GM21529 (cell line): Measurements from ENCODE around the gene XCR1.
"Not testable (repeated sequence)": the region's sequence is repeated elsewhere in the genome, so short reads cannot be mapped to it uniquely, and the experiment has no call there.

ENCODE experiments used
- ATAC-seq: cut with Tn5 transposase; IDR thresholded peaks from one replicate; pipeline ENCODE4 v1.9.1; 2021; ENCODE audit not compliant: unreplicated experiment

XCR1 gene

GRCh38 chr3:46007280-46007679, 20.0 kb downstream of the XCR1 start:
- no peak for ATAC-seq

DNA sequence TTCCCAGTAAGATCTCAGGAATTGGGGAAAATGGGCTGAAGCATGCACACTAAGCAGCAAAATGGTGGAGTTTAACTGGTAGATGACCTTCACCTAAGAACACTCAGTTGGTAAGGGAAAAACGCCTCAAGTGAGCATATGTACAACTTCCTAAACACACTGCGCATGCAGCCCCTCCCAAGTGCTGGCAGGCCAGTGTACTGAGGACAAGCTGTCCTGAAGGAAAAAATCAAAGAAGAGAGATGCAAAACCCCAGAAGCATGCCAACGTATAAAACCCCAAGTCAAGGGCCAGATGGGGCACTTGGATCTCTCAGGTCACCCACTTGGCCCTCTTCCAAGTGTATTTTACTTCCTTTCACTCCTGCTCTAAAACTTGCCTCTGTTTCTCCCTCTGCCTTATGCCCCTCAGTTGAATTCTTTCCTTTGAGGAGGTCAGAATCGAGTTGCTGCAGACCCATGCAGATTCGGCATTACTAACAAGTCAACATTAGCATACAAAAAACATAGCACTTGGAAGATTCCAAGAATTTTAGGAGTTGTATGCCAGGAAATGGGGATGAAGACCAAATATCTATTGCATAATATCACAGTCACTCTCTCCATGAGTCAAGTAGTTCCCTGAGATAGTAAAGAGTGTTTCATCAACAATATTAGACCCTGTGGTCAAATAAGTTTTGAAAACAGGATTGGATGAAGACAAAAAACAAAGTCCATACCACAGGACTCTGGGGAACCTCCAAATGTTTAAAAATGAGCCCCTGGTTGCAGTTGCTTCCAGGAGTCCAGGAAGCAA, 20.8 kb downstream of the XCR1 start:
- ATAC-seq: no peak

- ATAC-seq: not testable (repeated sequence)
Measured at GRCh38 chr3:46003706-46004105, 23.6 kb downstream of the XCR1 start.

DNA sequence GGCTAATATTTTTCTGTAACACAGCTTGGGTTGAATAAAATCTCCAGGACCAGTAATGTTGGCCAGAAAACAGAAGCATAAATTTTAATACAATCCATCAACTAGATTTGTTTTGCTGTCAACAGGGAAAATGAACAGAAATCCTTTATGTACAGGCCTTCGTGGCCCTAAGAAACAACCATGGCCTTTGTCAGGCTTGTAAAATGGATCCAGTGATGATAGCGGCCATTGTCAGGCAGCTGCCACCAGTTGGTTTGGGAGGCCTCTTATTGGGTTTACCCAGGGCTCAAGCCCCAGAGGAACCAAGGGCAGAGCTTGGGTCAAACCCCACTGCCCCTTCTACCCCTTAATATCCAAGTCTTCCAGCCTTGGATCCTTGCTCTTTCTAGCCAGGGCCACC, 26.1 kb downstream of the XCR1 start:
- ATAC-seq: no peak

GRCh38 chr3:45997942-45998341, 29.3 kb downstream of the XCR1 start:
- ATAC-seq: no peak

DNA sequence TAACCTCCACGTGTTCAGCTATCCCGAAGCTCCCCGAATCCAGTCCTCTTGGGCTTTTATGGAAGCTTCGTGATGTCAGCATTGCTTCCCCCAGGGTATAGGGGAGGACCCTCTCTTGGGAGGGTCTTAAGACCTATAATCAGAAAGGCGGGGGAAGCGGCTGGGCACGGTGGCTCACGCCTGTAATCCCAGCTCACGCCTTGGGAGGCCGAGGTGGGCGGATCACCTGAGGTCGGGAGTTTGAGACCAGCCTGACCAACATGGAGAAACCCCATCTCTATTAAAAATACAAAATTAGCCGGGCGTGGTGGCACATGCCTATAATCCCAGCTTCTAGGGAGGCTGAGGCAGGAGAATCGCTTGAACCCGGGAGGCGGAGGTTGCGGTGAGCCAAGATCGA, 29.8 kb downstream of the XCR1 start:
- ATAC-seq: not testable (repeated sequence)

DNA sequence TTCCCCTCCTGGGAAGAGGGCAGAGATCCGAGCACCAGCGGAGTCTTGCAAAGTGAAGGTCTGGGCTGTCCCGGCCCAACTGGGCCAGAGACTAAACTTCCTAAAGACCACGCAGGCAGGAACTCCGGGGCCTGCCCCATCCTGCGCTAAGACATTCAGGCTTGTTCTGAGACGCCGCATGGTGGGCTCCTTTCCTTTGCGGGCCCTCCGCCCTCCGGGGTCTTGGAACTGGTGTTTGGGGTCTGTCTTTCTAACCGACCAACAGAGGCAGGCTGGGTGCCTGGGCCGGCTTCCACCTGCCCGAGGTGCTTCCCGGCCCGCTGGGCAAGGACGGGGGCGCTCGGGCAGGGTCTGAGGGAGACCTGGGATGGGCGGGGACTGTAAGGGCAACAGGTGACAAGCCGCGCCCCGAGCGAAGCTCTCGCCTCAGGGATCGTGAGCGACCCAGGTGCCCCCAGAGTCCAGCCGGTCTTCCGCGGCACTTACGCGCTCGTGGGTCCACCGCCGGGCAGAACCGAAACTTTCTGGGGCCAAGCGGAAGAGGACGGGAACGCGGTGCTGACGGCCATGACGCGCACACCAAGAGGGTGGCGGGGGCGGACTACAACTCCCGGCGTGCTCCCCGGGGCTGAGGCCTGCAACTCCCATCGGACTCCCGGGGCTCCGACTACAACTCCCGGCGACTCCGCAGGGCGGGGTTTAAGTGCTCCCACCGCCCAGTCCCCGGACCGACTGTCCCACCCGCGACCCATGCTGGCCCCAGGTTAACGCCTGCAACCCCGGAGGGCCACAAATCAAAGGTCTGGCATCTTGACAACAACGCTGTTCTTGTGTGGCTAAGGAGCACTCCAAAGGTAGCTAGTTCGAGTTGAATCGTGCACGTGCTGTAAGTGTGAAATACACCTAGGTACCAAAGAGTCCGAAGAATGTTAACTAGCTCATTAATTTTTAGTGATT, 31.8 kb downstream of the XCR1 start, which contains the start of gene FYCO1:
TSS of gene FYCO1 (minus strand) at position 589 of the 957 bp plus-strand sequence. CDS start 10,914 bp downstream, outside the sequence.
- peak; percentile 94 for ATAC-seq

DNA sequence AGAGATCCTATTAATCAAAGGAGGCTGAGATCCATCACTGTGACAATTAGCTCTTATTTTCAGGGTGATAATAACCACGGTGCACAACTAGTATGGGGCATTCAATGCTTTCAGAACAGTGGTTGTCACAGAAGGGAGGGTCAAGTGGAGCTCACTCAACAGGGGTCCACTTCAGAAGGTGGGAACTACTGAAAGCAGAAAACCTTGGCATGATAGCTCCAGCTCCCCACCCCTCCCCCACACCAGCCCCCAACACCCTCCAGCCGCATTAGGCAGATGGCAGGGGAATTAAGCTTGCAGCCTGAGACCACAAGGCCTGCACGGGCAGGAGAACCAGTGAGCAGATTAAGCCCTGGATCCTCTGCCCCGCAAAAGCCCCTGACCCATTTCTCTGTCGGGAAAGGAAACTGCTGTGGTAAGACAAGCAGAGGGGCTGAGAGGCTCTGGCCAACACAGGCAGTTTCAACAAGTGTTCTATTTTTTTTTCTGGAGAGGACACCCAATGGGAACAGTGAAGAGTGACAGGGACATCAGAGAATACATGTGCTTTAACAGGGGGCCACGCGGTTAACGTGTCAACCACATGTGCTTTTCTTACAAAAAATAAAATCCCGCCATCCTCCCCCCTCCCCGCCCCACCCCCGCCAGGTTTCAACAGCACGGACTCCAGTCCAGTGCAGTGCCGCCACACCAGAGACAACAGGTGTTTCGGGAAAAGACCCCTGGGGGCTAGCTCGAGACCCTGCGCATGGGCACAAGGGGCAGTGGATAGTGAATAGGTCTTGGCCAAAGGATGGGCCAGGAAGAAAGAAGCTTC, 32.7 kb downstream of the XCR1 start:
- ATAC-seq: peak; percentile 12

GRCh38 chr3:45993421-45994027, 33.8 kb downstream of the XCR1 start:
- ATAC-seq: no peak

- no peak for ATAC-seq
Measured at GRCh38 chr3:45992821-45993221, 34.5 kb downstream of the XCR1 start.

DNA sequence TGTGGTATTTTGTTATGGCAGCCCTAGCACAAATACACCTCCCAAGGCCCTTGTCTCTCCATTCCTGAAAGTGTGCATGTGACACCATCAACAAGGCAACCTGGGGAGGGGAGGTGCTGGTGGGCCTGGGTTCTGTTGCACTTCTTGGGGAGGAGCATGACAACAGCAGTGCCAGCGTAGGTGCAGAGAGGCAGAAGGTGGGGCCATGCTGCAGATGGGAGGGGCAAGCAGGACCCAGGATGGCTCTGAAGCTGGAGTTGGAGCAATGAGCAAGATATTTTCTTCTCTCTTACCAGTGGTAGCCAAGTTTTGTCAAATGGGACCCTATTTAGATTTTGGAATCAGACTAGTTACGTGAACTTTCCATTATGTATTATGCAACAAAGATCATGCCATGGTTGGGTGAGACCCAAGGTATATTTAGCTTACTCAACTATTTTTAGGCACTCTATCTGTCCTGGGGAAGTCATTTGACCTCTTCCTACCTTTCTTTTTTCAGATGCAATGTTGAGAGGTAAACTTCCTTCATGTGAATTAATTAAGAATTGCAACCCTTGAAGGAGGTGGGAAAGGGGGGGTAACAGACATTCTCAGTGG, 35.1 kb downstream of the XCR1 start:
- no peak for ATAC-seq

- no peak for ATAC-seq
Measured at GRCh38 chr3:45991341-45991740, 35.9 kb downstream of the XCR1 start.

GRCh38 chr3:45990181-45990580, 37.1 kb downstream of the XCR1 start:
- no peak for ATAC-seq

DNA sequence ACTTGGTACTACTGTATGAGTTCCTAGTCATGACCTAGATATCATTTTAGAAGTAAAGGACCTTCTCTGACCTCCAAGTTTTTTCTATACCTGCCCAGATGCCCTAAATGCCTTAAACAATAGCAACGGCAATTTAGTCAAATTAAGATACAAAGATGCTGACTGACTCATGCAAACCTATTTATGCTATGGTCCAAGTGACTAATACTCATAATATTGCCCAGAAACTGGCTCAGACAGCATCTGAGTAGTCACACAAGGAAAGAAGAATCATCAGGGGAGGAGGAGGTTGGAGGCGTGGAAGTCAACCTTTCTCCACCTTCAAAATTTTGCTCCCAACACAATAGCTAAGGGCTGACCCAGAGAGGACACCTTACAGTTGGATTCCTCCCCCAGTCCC, 38.5 kb downstream of the XCR1 start:
- ATAC-seq: no peak

DNA sequence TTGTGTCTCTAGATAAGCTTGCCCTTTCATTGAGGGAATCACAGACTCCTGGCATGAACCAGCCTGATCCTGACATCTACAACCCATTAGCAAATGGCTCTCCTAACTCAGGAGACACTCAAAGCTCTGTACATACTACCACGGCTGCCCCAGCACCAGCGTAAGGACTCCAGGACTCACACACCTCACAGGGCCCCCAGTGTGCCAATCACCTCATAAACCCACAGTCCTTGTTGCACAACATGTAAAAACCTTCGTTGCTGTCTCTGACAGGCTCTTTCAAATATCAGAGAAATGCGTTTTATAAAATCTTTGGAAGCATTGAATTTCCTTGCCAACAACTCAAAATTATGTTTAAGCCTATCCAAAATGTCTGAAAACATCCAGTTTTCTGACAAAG, 38.9 kb downstream of the XCR1 start:
- ATAC-seq: no peak

DNA sequence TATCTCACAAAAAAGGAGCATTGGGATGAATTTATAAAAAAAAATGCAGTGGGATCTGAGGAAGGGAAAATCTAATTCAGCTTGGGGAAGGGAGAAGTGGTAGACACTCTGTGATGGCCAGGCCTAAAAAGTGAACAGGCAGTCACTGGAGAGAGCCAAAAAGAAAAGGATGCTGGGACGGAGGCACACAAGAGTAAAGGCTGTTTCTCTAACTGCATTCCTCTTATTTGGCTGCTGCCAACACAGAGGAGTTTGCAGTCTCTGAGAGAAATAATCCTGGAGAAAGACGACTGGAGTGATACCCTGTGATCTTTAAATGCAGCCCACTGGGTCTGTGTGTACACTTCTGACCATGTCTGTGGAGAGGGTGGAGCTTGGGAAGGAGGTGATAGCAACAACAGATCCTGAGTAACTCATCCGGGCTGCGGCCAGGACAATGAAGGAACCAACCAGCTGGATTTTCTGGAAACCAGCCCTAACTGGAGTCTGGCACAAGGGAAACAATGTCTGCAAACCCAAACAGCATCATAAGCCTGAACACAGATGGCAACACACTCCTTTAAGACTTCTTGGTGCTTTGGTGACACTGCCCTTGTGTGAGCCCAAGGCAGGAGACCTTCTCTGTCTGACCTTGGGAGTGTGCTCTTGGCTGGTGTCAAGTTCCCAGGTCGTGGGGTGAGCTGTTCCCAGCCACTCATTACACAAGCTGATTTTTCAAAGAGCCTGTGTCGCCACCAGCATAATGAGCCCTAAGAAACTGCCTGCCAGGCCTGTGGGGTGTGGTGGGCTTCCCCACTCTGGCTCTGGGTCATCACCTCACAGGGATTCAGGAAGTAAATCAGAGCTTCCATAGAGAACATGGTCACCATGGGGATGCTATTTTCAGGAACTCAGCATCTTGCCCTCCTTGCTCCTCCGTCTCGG, 39.7 kb downstream of the XCR1 start:
- ATAC-seq: no peak

GRCh38 chr3:45986303-45986982, 40.8 kb downstream of the XCR1 start:
- no peak for ATAC-seq

DNA sequence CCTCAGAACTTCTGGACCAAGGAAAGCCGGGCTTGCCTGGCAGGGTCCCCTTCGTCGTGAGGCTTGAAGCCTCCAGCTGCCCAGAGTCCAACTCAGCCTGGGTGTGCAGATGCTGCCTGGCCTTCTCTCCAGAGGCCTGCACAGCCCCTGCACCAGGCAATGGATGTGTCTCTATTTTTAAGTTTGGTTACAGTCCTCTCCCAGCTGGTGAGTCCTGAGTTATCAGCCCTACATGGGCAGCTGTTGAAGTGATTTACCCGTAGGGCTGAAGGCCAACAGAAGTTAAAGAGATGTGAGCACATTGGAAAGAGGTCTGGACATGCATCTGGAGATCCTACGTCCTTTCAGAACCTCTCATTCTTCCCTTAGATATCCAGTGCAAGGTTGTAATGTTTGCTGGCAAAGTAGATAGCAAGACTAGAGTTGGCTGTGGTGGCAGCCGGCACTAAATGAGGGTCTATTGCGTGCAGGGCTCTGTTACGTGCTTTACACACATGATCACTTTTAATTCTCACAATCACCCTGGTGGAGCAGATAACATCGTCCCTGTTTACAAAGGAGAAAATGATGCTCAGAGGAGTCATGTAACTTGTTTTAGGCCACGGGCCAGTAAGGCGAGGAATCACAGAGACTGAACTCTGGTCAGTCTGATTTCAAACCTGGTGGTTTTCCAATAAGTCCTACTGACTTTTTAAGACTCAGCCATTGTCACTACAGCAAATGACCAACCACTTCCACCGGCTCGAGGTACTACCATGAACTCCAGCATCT, 41.6 kb downstream of the XCR1 start:
- ATAC-seq: no peak
